ENCODE measurements around the gene DMAC1.

DNA sequence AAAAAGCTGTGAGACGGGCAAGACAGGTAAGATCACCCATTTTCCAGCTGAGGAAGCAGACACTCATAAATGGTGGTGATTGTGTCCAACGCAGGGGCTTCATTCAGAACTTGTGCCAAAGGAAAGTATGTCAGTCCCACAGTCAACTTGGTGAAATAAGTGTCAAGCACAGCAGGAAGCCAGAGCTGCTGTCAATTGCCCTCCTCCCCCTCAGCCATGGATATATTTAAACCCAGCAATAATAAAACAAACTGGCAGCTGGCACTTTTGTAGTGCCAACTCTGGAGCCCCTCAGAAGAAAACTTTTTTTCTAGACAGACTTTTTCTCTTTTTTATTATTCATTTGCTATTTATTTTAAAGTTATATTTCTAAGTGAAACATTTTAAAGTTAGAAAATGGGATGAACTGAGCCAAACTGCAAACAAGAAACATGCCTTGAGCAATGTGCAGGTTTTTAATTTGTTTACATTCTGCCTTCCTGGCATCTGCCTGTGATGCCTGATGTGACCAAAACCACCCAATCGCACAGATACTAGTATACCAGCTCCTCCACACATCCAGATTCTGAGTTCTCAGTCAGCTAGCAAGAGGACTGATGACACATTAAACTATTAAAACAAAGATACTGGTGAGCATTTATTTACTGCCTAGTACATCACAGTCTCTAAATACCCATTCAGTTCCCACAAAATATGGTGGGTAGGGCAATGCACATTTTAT, 17.0 kb downstream of the DMAC1 start:
- TF ChIP-seq, protein P1, sequence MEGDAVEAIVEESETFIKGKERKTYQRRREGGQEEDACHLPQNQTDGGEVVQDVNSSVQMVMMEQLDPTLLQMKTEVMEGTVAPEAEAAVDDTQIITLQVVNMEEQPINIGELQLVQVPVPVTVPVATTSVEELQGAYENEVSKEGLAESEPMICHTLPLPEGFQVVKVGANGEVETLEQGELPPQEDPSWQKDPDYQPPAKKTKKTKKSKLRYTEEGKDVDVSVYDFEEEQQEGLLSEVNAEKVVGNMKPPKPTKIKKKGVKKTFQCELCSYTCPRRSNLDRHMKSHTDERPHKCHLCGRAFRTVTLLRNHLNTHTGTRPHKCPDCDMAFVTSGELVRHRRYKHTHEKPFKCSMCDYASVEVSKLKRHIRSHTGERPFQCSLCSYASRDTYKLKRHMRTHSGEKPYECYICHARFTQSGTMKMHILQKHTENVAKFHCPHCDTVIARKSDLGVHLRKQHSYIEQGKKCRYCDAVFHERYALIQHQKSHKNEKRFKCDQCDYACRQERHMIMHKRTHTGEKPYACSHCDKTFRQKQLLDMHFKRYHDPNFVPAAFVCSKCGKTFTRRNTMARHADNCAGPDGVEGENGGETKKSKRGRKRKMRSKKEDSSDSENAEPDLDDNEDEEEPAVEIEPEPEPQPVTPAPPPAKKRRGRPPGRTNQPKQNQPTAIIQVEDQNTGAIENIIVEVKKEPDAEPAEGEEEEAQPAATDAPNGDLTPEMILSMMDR (IDR thresholded peaks at IDR 0.05), result no peak
- TF ChIP-seq, protein P2, sequence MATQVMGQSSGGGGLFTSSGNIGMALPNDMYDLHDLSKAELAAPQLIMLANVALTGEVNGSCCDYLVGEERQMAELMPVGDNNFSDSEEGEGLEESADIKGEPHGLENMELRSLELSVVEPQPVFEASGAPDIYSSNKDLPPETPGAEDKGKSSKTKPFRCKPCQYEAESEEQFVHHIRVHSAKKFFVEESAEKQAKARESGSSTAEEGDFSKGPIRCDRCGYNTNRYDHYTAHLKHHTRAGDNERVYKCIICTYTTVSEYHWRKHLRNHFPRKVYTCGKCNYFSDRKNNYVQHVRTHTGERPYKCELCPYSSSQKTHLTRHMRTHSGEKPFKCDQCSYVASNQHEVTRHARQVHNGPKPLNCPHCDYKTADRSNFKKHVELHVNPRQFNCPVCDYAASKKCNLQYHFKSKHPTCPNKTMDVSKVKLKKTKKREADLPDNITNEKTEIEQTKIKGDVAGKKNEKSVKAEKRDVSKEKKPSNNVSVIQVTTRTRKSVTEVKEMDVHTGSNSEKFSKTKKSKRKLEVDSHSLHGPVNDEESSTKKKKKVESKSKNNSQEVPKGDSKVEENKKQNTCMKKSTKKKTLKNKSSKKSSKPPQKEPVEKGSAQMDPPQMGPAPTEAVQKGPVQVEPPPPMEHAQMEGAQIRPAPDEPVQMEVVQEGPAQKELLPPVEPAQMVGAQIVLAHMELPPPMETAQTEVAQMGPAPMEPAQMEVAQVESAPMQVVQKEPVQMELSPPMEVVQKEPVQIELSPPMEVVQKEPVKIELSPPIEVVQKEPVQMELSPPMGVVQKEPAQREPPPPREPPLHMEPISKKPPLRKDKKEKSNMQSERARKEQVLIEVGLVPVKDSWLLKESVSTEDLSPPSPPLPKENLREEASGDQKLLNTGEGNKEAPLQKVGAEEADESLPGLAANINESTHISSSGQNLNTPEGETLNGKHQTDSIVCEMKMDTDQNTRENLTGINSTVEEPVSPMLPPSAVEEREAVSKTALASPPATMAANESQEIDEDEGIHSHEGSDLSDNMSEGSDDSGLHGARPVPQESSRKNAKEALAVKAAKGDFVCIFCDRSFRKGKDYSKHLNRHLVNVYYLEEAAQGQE (IDR thresholded peaks at IDR 0.05), result no peak
- TF ChIP-seq RAD21 (conservative IDR thresholded peaks at IDR 0.05 in 1 of 2, IDR thresholded peaks at IDR 0.05 in 1 of 2), result no peak
- no peak for TF ChIP-seq POLR2A (IDR thresholded peaks at IDR 0.05; ENCODE audit: low read length)
- TF ChIP-seq SMC3 (IDR thresholded peaks at IDR 0.05), result no peak
- TF ChIP-seq RFX5 (IDR thresholded peaks at IDR 0.05), result no peak
- TF ChIP-seq POLR2AphosphoS2 (conservative IDR thresholded peaks at IDR 0.05; ENCODE audit: low read length), result no peak
